H9 (cell line): ENCODE results near the gene SLC46A2. TPM values are rescaled to one million over a fixed set of nuclear protein-coding genes. Genes with fewer than 3 reads are reported as not detected.

Source experiments
- DNase-seq: peaks from one replicate; pipeline ENCODE4 v3.0.0-alpha.2; 2017
- H2AFZ ChIP-seq: one replicate; pipeline ENCODE4 v1.6.1; 2013; ENCODE audit warnings: mild to moderate bottlenecking, low read length, control low read depth, moderate library complexity
- H2AK5ac ChIP-seq: 2 replicates; pipeline ENCODE4 v1.6.1; 2013; ENCODE audit warnings: low read length, control low read depth, mixed read lengths; ENCODE audit not compliant: insufficient read length
- H2BK120ac ChIP-seq: one replicate; pipeline ENCODE4 v1.6.1; 2013; ENCODE audit warnings: low read depth, mild to moderate bottlenecking, low read length, control low read depth, inconsistent platforms; ENCODE audit not compliant: poor library complexity, severe bottlenecking
- H2BK12ac ChIP-seq: 2 replicates; pipeline ENCODE4 v1.6.1; 2013; ENCODE audit warnings: low read length, control low read depth, mixed read lengths, low read depth; ENCODE audit not compliant: insufficient read length
- H2BK15ac ChIP-seq: 2 replicates; pipeline ENCODE4 v1.6.1; 2013; ENCODE audit warnings: low read depth, low read length, control low read depth
- H2BK20ac ChIP-seq: one replicate; pipeline ENCODE4 v1.6.1; 2013; ENCODE audit warnings: low read depth, mild to moderate bottlenecking, low read length, control low read depth, inconsistent platforms; ENCODE audit not compliant: poor library complexity, severe bottlenecking
- H2BK5ac ChIP-seq: 2 replicates; pipeline ENCODE4 v1.6.1; 2013; ENCODE audit warnings: low read length, control low read depth, mixed read lengths; ENCODE audit not compliant: insufficient read length
- H3K14ac ChIP-seq: 2 replicates; pipeline ENCODE4 v1.6.1; 2013; ENCODE audit warnings: low read length, control low read depth; ENCODE audit not compliant: insufficient read depth
- H3K18ac ChIP-seq: 2 replicates; pipeline ENCODE4 v1.6.1; 2013; ENCODE audit warnings: low read depth, mild to moderate bottlenecking, mixed read lengths, low read length, control low read depth; ENCODE audit not compliant: insufficient read length
- H3K23ac ChIP-seq: 2 replicates; pipeline ENCODE4 v1.6.1; 2013; ENCODE audit warnings: low read length, control low read depth, mixed read lengths, low read depth; ENCODE audit not compliant: insufficient read length
- H3K23me2 ChIP-seq: 2 replicates; pipeline ENCODE4 v1.6.1; 2013; ENCODE audit warnings: low read depth, mild to moderate bottlenecking, mixed read lengths, low read length, control low read depth; ENCODE audit not compliant: insufficient read length, poor library complexity, severe bottlenecking
- H3K27ac ChIP-seq: 2 replicates; pipeline ENCODE4 v1.5.1; 2013; ENCODE audit warnings: low read length, control low read depth, mixed read lengths, low read depth; ENCODE audit not compliant: insufficient read length
- H3K27me3 ChIP-seq: 2 replicates; pipeline ENCODE4 v1.6.1; 2013; ENCODE audit warnings: low read length, control low read depth, inconsistent platforms; ENCODE audit not compliant: insufficient read depth
- H3K4ac ChIP-seq: 2 replicates; pipeline ENCODE4 v1.6.1; 2013; ENCODE audit warnings: low read depth, mild to moderate bottlenecking, control low read depth, inconsistent platforms, low read length, moderate library complexity
- H3K4me1 ChIP-seq: 2 replicates; pipeline ENCODE4 v1.6.1; 2013; ENCODE audit warnings: low read length, control low read depth, inconsistent platforms; ENCODE audit not compliant: insufficient read depth
- H3K4me2 ChIP-seq: 2 replicates; pipeline ENCODE4 v1.6.1; 2013; ENCODE audit warnings: low read length, control low read depth, mixed read lengths; ENCODE audit not compliant: insufficient read length, insufficient read depth
- H3K56ac ChIP-seq: 2 replicates; pipeline ENCODE4 v1.6.1; 2013; ENCODE audit warnings: low read depth, mild to moderate bottlenecking, mixed read lengths, low read length, control low read depth; ENCODE audit not compliant: insufficient read length
- H3K79me1 ChIP-seq: 2 replicates; pipeline ENCODE4 v1.6.1; 2013; ENCODE audit warnings: low read depth, mild to moderate bottlenecking, moderate library complexity, low read length, control low read depth, inconsistent platforms; ENCODE audit not compliant: insufficient read depth, poor library complexity, severe bottlenecking
- H3K79me2 ChIP-seq: 2 replicates; pipeline ENCODE4 v1.6.1; 2013; ENCODE audit warnings: low read length, control low read depth, inconsistent platforms; ENCODE audit not compliant: insufficient read depth
- H3K9ac ChIP-seq: 2 replicates; pipeline ENCODE4 v1.6.1; 2013; ENCODE audit warnings: low read length, control low read depth, mixed read lengths; ENCODE audit not compliant: insufficient read length; ENCODE audit errors: extremely low read depth
- H3K9me3 ChIP-seq: one replicate; pipeline ENCODE4 v1.6.1; 2013; ENCODE audit warnings: low read depth, low read length, inconsistent platforms; ENCODE audit not compliant: control insufficient read depth
- H3T11ph ChIP-seq: one replicate; pipeline ENCODE4 v1.6.1; 2013; ENCODE audit warnings: mild to moderate bottlenecking, low read length, control low read depth, inconsistent platforms
- H4K20me1 ChIP-seq: one replicate; pipeline ENCODE4 v1.6.1; 2013; ENCODE audit not compliant: control insufficient read depth, insufficient read length, insufficient read depth
- H4K5ac ChIP-seq: 2 replicates; pipeline ENCODE4 v1.6.1; 2013; ENCODE audit warnings: low read depth, mild to moderate bottlenecking, mixed read lengths, low read length, control low read depth; ENCODE audit not compliant: insufficient read length
- H4K8ac ChIP-seq: replicated peaks from 2 replicates; pipeline ENCODE4 v1.6.1; 2013; ENCODE audit warnings: low read length, control low read depth, mixed read lengths, low read depth; ENCODE audit not compliant: insufficient read length
- H4K91ac ChIP-seq: 2 replicates; pipeline ENCODE4 v1.6.1; 2013; ENCODE audit warnings: low read depth, mild to moderate bottlenecking, moderate library complexity, mixed read lengths, low read length, control low read depth; ENCODE audit not compliant: insufficient read length
- H3K27ac Mint-ChIP-seq, 3 experiments: 2 replicates in 2 of 3; 3 replicates in 1 of 3; pipeline ENCODE4 v1.8.0; 2020 to 2021; ENCODE audit warnings: mixed read lengths in 3 of 3, mild to moderate bottlenecking in 1 of 3, moderate library complexity in 1 of 3
- H3K27me3 Mint-ChIP-seq: 2 replicates; pipeline ENCODE4 v1.8.0; 2021; ENCODE audit warnings: low read depth, mild to moderate bottlenecking, moderate library complexity, mixed read lengths
- H3K36me3 Mint-ChIP-seq, 3 experiments: 2 replicates in 2 of 3; 3 replicates in 1 of 3; pipeline ENCODE4 v1.8.0; 2020 to 2021; ENCODE audit warnings: low read depth in 3 of 3, mixed read lengths in 3 of 3; ENCODE audit not compliant: insufficient read depth in 1 of 3
- H3K4me1 Mint-ChIP-seq, 2 experiments: 2 replicates each; pipeline ENCODE4 v1.8.0; 2020; ENCODE audit warnings: mixed read lengths in 2 of 2
- H3K4me3 Mint-ChIP-seq, 2 experiments: 2 replicates in 1 of 2; 3 replicates in 1 of 2; pipeline ENCODE4 v1.8.0; 2020 to 2021; ENCODE audit warnings: mild to moderate bottlenecking in 2 of 2, mixed read lengths in 2 of 2, moderate library complexity in 1 of 2
- H3K9me3 Mint-ChIP-seq, 2 experiments: 2 replicates in 1 of 2; 3 replicates in 1 of 2; pipeline ENCODE4 v1.8.0; 2020; ENCODE audit warnings: mild to moderate bottlenecking in 2 of 2, mixed read lengths in 2 of 2, moderate library complexity in 1 of 2
- whole genome bisulfite sequencing: extraction: QIAGEN DNeasy Blood & Tissue Kit; methylation state at CpG from one replicate; pipeline ENCODE4 v1.1.7; 2013; ENCODE audit warnings: missing lambda C conversion rate, low lambda C conversion rate, mixed read lengths; ENCODE audit not compliant: insufficient read length; ENCODE audit errors: extremely low coverage; 5-methylcytosine and 5-hydroxymethylcytosine counted together
- total RNA-seq: library from RNA; stranded (reverse); gene quantifications from 2 replicates; pipeline ENCODE4 v1.2.1, GENCODE V29; 2021
- TF ChIP-seq, protein P1 (sequence below): fragments of 200-600 bp; sonication (generic); conservative IDR thresholded peaks from 3 replicates; pipeline ENCODE4 v1.8.0; 2021; ENCODE audit warnings: antibody characterized with exemption, mild to moderate bottlenecking

SLC46A2 gene
- total RNA-seq, 1 experiment from 2014 or later = not detected

DNA sequence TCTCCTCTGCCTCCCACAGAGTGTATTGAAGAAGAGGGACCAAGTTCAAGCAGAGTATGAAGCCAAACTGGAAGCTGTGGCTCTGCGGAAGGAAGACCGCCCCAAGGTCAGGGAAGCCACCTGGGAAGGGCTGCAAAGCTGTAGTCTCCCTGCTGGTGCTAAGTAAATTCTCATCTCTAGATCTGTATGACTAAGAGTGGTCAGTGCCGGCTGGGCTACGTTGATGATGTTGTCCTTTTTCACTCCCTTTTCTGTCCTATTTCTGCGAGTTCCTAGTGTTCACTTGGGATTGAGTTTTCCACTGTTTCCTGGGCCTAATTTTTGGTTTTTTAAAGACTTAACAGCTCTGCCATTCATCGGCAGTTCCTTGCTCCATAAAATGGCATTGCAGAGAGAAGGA, 39.8 kb downstream of the SLC46A2 start:
- Histone ChIP-seq H3K27me3 (no peaks in the 10 kb centered on the region), H3K23me2 (no peaks in the 10 kb centered on the region), H3K79me2 (no peaks in the 10 kb centered on the region), H2BK20ac (no peak overlapping the region), H4K5ac (no peak overlapping the region), H3K4me2 (no peak overlapping the region), H3K9ac (no peak overlapping the region), H3K4me1 (peaks cover 8% of the 10 kb centered on the region; the same call in 1 of the 2 replicates), H3K79me1 (no peaks in the 10 kb centered on the region), H2BK5ac (no peak overlapping the region), H3K9me3 (no peaks in the 10 kb centered on the region), H2AFZ (no peak overlapping the region), H4K8ac (no peak overlapping the region), H2BK15ac (no peak overlapping the region), H4K20me1 (no peaks in the 10 kb centered on the region), H3K56ac (no peak overlapping the region), H3K14ac (no peak overlapping the region), H2BK120ac (no peak overlapping the region), H2BK12ac (no peak overlapping the region), H3K18ac (no peak overlapping the region), H3K4ac (no peak overlapping the region), H2AK5ac (no peak overlapping the region), H3K23ac (no peak overlapping the region), H4K91ac (no peak overlapping the region), H3T11ph (no peak overlapping the region), H3K27ac (no peak overlapping the region)
- DNase-seq = no peak
- peaks cover 0 to 15% (median 0%) of the 10 kb centered on the region in 3 experiments; a peak in 3 of 7 replicates for H3K36me3 Mint-ChIP-seq
- H3K27ac Mint-ChIP-seq = peak overlapping the region in 2 of 3 experiments; percentile 18 to 49; a peak in 2 of 7 replicates
- TF ChIP-seq, protein P1, sequence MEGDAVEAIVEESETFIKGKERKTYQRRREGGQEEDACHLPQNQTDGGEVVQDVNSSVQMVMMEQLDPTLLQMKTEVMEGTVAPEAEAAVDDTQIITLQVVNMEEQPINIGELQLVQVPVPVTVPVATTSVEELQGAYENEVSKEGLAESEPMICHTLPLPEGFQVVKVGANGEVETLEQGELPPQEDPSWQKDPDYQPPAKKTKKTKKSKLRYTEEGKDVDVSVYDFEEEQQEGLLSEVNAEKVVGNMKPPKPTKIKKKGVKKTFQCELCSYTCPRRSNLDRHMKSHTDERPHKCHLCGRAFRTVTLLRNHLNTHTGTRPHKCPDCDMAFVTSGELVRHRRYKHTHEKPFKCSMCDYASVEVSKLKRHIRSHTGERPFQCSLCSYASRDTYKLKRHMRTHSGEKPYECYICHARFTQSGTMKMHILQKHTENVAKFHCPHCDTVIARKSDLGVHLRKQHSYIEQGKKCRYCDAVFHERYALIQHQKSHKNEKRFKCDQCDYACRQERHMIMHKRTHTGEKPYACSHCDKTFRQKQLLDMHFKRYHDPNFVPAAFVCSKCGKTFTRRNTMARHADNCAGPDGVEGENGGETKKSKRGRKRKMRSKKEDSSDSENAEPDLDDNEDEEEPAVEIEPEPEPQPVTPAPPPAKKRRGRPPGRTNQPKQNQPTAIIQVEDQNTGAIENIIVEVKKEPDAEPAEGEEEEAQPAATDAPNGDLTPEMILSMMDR = no peak
- H3K9me3 Mint-ChIP-seq = no peaks in the 10 kb centered on the region; a peak in 1 of 5 replicates
- no peaks in the 10 kb centered on the region for H3K27me3 Mint-ChIP-seq
- H3K4me3 Mint-ChIP-seq = no peak overlapping the region
- WGBS = no CpG with 5 or more reads among the region's 6 CpGs
- peaks cover 29 to 35% of the 10 kb centered on the region in 2 experiments for H3K4me1 Mint-ChIP-seq
